ENCODE data around the gene PXMP4.

PXMP4 gene

DNA sequence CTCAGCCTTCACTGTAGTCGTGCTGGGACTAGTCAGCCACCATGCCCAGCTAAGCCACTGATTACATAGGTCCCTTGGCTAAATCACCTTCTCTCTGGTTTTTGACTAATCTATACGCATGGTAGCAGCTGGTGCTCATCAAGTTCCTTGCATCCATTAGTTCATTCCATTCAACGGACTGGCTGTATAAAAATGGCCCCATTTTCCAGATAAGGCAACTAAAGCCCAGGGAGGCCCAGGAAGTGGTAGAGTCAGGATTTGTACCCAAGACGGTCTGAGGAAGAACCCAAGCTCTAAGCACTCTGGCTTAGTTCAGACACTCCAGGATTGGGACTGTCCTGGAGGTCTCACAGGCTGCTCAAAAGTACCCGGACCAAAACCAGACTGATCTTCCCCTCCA, 38.8 kb downstream of the PXMP4 start:
- DNase-seq = no peak

DNA sequence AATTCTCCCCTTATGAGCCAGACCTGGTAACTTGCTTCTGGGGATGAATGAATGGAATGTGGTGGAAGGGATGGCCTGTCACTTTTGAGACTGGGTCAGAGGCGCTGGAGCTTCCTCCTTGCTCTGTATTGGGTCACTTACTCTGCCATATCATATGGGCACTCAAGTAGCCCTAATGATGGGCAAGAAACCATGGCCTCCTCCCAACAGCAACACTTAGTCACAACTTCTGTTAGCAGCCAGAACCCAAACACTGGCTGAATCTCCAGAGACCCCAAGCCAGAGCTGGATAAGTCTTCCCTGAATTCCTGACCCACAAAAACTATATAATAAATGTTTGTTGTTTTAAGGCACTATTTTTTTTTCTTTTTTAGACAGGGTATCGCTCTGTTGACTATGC, 39.4 kb downstream of the PXMP4 start:
- no peak for DNase-seq

- no peak for DNase-seq
Measured at GRCh38 chr20:33679758-33680485, 40.2 kb downstream of the PXMP4 start.

- no peak for DNase-seq
Measured at GRCh38 chr20:33677991-33678702, 42.0 kb downstream of the PXMP4 start.

GRCh38 chr20:33676652-33677645, 43.2 kb downstream of the PXMP4 start:
- DNase-seq = no peak

DNA sequence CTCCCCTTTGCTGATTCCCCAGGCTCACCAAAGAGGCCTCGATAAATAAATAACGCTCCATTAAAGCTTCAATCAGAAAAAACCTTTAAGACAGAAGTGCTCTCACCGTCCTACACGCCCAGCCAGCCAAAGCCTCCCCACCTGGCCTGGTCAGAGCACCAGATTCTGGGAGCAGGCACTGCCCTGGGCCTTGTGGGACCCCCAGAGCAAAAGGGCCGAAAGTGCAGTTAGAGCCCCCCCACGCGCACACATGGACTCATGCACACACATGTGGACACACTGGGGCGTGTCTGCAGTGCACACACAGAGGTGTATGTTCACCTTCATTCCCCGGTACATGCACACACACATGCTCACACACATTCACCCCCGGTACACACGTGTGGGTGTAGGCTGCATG, 44.0 kb downstream of the PXMP4 start:
- DNase-seq = no peak

DNA sequence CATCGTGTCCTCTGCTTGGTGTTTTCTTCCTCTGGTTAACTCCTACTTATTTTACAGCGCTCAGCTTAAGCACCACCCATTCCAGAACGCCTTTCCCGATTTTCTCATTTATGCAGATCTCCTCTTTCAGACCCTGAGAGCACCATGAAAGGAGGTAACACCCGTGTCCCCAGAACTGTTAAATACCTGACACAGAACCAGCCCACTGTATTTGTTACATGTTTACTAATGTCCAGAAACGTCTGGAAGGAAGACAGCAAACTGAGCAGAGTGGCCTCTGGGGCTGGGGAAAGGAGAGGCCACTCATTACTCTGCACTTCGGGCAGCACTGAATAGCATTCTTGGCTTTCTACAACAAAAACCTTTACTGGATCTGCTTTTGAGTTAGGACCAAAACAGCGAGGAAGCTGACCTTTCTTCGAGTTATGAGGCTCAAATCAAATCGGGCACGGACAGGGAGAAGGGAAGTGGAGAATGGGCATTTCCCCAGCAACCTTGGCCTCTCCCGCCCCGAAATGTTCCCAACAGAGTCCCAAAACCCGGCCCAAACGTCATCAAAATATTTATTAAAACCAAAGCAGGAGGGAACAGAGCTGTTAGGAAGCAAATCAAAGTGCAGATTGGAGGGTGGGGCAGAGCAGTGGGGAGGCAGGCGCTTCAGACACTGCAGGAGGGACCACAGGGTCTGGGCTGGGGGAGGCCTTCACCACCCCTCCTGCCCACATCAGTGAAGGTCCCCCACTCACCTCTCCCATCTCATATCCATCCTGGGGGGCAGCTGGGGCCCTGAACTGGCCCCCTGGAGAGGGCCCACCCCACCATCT, 44.8 kb downstream of the PXMP4 start:
- DNase-seq = no peak

DNA sequence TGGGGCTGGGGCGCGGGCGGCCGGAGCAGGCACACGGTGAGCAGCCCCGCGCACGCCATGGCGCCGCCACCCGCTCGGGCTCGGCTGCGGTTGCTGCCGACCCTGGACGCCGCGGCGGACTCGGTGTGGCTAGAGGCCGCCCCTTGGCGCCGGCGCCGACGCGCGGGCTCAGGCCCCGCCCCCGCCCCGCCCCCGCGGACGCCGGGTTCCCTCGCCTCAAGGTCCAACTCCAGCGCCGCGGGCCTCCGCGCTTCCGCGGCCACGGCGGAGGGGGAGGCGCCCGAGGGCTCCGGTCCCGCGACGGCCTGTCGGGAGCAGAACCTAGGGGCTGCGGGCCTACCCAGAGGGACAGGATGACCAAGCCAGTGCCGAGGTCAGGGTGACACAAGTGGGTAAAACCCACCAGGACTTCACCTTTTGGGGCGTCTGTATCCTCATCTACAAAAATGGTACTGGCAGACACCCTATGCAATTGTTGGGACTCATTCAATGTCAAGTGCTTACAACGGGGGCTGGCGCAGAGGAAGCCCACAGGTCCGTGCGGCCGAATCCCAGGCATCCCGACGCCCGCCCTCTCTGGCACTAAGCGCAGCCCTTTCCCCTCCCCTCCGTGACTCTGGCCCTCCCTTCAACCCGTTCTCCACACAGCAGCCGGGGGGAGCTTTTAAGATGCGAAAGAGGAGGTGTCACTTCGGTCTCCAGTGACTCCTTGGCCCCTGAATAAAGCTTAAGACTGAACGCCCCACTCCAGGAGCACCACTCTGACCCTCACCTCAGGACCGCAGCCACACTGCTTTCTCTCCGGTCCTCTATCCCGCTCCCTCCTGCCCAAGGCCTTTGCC, 45.6 kb downstream of the PXMP4 start, which contains the start of gene NECAB3:
Gene NECAB3 (minus strand): TSS at position 135 of the 842 bp plus-strand sequence. CDS start 76 bp downstream, at position 59.
- no peak for DNase-seq

DNA sequence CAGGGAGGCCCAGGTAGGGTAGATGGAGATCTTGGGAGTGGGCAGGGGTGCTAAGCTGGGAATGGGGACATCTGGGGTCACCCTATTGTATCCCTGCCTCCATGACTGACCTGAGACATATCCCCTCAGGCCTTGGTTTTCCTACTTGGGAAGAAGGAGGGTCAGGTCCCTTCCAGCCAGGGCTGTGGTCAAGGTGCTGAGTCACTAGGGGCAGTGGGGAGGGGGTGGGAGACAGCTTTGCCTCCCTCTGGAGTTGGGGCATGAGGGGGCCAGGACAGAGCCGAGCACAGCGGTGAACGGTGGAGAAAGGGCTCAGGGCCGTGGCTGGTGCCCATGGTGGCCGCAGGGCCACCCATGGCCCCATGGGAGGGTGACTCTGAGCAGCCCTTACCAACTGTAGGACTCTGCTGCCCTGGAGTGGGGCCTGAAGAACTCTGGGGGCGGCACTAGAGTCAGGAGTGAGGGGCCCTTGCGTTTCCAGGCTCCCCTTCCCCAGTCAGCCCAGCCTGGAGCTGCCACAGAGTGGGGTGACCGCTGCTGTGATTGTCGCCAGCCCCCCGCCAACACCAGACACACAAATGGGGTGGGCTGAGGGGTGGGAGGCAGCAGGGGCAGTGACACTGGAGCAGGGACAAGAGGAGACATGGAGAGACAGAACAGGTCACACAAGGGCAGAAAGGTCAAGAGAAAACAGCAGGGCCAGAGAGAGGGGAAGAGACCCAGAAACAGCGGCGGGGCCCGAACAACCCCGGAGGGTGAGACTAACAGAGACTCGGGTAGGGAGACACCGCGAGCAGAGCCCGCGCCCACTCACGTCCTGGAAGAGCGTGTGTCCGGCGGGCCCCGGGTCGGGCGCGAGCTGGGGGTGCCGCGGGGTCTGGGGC, 46.5 kb downstream of the PXMP4 start:
- no peak for DNase-seq

DNA sequence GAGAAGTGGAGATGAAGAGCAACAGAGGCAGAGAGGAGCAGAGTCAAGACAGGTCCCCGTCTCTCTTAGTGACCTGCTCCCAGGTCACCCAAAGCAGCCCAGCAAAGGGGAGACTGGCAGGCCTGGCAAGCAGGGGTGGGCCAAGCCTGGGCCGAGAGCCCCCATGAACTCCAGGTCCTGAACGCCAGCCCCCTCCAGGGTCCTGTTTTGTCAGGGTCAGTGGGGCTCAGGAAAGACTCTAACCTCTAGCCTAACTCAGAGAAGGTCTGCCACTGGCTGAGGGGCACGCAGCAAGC, 47.0 kb downstream of the PXMP4 start:
- no peak for DNase-seq

GRCh38 chr20:33672426-33673113, 47.5 kb downstream of the PXMP4 start:
- no peak for DNase-seq

DNA sequence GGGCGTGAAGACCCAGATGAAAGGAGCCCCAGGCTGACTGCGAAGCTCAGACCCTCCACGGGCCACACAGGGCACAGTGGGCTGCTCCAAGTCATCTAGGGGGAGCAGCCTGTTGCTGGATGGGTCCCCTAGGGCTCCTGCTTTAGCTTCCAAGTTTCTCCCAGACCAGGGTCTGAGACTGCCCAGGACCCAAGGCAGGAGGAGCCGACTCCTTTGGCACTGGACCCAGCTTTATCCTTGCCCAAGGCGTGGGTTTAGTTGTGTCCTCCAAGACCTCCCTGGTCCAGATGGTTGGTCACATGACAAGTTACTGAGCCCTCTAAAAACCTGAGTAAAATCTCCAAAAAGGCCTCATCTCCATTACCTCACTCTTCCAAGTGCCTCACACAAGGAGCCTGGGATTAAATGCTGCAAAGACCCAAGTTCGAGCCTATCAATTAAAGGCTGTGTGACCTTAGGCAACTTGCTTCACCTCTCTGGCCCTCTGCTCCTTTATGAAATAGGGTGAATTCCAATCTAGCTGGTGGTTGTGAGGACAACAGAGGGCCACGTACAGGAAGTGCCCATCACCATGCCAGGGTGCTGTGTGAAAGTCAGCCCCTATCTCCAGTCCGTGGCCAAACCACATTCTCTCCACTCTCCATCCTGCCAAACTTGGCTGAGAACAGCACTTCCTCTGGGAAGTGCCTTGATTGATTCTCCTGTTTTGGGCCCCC, 48.4 kb downstream of the PXMP4 start:
- DNase-seq = no peak

- no peak for DNase-seq
Measured at GRCh38 chr20:33670715-33671499, 49.2 kb downstream of the PXMP4 start.

- DNase-seq = no peak
Measured at GRCh38 chr20:33669873-33670640, 50.1 kb downstream of the PXMP4 start.

- no peak for DNase-seq
Measured at GRCh38 chr20:33669224-33669623, 50.9 kb downstream of the PXMP4 start.

GRCh38 chr20:33668466-33669155, 51.5 kb downstream of the PXMP4 start:
- no peak for DNase-seq

Data from NCI-H2081 treated with DMSO at 0.1 percent for 48 hours (cell line).